Stimulated activated CD8-positive, alpha-beta memory T cell treated with anti-CD3 and anti-CD28 coated beads, Interleukin-12 subunit alpha, Interleukin-12 subunit beta, amount 100 ng/mL, for 1 hour (primary cell): ENCODE results near the gene HELZ.
"Not testable (repeated sequence)": the region's sequence is repeated elsewhere in the genome, so short reads cannot be mapped to it uniquely, and the experiment has no call there.

Source experiments
- DNase-seq: peaks from one replicate; pipeline ENCODE4 v3.0.0-alpha.2; 2020; ENCODE audit warnings: low read depth

HELZ gene, protein sequence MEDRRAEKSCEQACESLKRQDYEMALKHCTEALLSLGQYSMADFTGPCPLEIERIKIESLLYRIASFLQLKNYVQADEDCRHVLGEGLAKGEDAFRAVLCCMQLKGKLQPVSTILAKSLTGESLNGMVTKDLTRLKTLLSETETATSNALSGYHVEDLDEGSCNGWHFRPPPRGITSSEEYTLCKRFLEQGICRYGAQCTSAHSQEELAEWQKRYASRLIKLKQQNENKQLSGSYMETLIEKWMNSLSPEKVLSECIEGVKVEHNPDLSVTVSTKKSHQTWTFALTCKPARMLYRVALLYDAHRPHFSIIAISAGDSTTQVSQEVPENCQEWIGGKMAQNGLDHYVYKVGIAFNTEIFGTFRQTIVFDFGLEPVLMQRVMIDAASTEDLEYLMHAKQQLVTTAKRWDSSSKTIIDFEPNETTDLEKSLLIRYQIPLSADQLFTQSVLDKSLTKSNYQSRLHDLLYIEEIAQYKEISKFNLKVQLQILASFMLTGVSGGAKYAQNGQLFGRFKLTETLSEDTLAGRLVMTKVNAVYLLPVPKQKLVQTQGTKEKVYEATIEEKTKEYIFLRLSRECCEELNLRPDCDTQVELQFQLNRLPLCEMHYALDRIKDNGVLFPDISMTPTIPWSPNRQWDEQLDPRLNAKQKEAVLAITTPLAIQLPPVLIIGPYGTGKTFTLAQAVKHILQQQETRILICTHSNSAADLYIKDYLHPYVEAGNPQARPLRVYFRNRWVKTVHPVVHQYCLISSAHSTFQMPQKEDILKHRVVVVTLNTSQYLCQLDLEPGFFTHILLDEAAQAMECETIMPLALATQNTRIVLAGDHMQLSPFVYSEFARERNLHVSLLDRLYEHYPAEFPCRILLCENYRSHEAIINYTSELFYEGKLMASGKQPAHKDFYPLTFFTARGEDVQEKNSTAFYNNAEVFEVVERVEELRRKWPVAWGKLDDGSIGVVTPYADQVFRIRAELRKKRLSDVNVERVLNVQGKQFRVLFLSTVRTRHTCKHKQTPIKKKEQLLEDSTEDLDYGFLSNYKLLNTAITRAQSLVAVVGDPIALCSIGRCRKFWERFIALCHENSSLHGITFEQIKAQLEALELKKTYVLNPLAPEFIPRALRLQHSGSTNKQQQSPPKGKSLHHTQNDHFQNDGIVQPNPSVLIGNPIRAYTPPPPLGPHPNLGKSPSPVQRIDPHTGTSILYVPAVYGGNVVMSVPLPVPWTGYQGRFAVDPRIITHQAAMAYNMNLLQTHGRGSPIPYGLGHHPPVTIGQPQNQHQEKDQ (N-terminal part only)

DNA sequence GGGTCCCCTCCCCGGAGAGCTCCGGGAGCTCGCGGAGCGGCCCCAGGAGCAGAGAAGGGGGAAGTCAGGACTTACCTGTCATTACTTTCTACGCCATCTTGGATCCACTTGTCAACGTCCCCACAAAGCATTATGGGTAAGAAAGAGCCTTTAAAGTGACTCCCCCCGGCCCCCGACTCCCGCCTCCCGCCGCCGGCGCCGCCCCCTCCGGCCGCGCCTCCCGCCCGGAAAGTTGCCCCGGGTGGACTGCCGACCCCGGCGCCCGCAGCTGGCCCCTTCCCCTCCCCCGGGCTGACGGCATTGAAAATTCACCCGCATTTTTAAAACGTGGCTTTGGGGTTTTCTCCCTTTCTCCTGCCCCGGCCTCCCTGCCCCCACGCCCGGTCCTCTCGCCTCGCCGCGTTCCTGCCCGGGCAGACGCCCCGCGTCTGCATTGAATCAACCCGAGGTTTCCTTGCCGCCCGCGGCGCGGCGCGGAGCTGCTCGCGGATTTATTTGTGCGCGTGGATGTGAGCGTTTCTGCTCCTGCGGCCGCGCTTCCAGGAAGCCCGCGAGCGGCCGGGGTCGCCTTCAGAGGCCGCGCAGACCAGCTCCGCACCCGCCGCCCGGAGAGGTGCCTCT lies at the start of gene HELZ:
Gene HELZ, minus strand, starts transcription at position 124 of the 621 bp plus-strand sequence. CDS start 26,392 bp downstream, outside the sequence.
- peak; percentile 49 for DNase-seq

DNA sequence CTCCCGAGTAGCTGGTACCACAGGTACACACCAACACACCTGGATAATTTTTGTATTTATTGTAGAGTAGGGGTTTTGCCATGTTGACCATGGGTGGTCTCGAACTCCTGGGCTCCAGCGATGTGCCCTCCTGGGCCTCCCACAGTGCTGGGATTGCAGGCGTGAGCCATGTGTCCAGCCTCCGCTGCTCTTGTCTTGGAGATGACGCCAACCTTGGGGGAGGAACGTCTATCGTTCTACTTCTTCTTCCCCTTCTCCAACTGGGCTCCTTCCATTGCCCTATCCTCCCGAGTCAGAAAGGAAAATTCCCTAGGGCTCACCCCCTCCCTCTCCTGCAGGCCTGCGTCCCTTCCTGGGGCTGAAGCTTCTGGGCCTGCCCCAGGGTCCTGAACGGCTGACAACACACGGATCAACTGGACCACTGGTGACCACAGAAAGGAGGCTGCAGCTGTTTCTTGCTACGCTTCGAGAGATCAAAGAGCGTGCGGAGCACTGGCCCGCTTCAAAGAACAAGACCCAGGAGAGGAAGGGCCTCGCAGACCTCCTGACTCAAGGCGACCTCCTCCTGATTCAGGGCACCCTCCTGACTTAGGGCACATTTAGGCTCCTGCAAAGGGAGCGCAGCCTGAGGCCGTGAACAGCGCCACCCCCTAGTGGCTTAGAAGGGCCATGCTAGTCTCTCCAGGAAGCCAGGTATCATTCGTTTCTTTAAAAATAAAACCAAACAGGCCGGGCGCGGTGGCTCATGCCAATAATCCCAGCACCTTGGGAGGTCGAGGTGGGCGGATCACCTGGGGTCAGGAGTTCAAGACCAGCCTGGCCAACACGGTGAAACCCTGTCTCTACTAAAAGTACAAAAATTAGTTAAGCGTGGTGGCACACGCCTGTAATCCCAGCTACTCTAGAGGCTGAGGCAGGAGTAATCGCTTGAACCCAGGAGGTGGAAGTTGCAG lies 48.5 kb upstream of the HELZ start:
- DNase-seq = peak; percentile 52

DNA sequence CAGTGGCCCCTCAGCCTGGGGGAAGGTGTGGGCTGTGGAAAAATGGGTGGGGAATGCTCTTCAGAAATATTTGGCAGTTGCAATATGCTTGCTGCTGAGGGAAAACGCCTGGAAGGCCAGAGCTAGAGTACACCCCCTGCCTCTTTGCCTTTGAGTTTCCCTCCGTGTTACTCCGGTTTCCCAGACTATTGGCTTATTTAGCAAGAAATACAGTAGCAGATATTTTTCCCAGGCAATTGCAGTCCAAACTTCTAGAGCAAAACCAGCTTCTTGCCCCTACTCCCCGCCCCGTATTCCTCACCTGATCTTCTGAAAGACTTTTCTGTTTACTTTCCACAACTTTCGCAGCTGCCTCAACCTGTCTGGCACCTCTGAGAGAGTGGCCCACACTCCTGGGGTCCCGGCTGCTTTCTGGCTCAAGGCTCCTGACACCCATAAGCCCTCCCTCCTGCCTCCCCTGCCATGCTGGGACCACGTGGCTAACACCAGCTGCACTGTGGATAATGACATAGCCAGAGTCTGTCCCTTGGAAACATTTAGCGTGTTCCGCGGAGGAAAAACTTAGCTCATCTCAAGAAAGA lies 45.8 kb upstream of the HELZ start:
- DNase-seq = no peak

DNA sequence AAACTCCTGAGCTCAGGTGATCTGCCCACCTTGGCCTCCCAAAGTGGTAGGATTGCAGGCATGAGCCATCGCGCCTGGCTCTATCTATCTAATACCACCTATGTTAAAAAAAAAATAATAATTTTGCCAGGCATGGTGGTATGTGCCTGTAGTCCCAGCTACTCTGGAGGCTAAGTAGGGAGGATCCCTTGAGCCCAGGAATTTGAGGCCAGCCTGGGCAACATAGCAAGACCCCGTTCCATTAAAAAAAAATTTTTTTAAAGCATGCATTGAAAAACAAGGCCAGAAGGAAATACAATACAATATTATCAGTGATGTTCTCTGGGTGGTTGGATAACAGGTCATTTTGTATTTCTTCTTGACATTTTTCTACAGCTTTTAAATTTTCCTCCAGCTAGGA lies 45.2 kb upstream of the HELZ start:
- no peak for DNase-seq

DNA sequence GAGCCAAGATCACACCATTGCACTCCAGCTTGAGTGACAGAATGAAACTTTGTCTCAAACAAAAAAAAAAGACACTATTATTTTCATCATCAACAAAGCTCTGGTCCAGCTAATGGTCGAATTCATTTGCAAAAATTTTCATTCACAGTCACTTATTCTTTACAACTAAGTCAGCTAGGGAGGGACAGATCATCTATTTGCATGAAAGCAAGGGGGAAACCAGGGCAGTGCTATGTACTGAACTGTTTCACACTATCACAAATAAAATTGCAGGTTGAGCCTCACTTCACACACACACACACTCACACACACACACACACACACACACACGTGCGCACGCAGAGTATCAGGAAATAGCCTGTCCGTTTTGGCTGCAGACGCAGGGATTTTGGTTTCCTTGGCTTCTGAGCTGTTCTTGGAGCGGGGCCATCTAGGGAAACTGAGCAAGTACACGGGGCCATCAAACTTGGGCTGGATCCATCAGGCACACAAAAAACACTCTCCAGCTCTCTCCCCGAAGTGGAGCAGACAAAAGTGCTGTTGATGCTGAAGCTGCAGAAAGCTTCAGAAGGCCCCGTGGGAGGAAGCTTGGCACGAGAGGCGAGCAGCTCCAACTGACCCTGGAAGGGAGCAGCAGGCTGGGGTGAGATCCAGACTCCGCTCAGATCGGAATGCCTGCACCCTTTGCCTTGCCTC lies 44.3 kb upstream of the HELZ start:
- DNase-seq = no peak

DNA sequence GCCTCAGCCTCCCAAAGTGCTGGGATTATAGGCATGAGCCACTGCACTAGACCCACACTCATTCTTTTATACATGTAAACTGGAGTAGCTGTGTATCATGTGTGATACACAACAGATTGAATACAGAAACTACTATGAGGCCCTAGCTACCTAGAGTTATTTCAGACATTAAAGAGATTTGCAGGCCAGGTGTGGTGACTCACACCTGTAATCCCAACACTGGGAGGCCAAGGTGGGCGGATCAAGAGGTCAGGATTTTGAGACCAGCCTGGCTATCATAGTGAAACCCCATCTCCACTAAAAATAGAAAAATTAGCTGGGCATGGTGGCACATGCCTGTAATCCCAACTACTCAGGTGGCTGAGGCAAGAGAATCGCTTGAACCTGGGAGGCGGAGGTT lies 41.8 kb upstream of the HELZ start:
- DNase-seq = not testable (repeated sequence)

DNA sequence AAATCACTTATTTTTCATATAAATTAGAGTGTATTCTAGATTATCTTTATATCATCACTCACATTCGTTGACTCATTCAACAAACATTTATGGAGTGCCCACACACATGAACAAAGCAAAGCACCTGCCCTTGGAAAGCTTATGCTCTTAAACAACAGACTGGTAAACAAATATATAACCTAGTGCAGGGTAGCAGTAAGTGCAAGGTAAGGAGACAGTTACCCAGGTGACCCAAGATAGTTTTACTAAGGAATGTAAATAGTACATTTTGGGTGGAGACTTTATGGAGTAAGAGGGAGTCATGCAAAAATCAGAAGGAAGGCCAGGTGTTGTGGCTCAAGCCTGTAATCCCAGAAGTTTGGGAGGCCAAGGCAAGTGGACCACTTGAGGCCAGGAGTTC lies 40.4 kb upstream of the HELZ start:
- no peak for DNase-seq

DNA sequence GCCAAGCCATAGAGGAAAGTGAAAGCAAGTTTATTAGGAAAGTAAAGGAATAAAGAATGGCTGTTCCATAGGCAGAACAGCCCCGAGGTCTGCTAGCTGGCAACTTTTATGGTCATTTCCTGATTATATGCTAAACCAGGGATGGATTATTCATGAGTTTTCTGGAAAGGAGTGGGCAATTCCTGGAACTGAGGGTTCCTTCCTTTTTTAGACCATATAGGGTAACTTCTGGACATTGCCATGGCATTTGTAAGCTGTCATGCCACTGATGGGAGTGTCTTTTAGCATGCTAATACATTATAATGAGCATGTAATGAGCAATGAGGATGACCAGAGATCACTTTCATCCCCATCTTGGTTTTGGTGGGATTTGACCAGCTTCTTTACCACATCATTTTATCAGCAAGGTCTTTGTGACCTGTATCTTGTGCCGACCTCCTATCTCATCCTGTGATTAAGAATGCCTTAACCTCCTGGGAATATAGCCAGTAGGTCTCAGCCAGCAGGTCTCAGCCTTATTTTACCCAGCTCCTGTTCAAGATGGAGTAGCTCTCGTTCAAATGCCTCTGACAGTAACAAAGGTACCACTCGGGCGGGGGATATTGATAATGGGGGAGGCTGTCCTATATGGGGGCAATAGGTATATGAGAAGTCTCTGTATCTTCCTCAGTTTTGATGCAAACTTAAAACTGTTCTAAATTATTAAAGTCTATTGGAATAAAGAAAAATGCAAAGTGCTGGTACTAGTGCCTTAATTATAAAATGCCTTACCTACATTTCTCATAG lies 38.9 kb upstream of the HELZ start:
- no peak for DNase-seq

DNA sequence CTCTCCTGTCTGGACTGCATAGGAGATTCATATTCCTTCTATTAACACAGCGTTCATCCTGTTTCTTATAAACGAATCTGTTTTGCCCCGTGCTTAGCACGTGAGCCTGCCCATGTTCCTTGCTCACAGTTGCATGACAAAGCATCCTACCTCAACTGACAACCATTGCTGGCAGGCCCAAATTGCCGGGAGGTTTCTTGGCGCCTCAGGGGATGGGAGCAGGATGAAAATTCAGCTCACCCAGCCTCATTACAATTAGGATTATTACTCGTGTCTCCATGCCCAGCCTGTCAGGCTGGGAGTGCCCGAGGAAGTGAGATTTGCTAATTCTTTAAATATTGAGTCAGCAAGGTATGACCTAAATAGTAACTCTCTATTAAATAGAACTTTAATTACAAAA lies 36.7 kb upstream of the HELZ start:
- DNase-seq = no peak

DNA sequence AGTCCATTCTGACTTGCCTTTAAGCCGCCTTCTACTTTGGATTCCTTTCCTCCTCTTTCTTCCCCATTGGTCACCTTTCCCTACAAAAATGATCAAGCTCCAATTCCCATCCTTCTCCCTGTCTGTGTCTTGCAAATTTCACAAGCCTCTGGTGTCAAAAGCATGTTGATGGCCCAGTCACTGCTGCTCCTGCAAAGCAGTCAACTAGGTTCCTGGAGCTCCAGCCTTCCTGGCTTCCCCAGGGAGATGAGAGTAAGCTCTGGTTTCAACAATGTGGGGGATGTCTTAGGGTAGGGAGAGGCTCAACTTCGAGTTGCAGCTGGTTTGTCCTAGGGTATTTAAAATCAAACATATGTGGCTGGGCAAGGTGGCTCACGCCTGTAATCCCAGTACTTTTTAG lies 36.1 kb upstream of the HELZ start:
- DNase-seq = no peak

DNA sequence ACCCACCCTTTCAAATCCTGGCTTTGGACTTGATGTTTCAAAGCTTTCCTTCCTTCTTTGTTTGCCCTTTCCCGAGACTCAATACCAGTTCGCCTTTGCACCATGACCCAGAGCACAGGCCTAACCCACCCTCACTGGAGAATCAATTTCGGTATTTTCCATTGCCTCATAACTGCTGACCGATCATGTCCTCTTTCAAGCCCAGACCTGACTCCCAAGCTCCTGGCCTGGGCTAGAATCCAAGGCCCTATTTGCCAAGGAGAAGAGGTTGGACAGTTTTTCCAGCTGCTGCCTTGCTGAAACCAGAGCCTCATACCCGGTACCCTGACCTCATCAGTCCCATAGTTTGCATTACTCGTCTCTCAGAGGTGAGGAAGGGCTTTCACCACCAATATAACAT lies 35.3 kb upstream of the HELZ start:
- DNase-seq = no peak

DNA sequence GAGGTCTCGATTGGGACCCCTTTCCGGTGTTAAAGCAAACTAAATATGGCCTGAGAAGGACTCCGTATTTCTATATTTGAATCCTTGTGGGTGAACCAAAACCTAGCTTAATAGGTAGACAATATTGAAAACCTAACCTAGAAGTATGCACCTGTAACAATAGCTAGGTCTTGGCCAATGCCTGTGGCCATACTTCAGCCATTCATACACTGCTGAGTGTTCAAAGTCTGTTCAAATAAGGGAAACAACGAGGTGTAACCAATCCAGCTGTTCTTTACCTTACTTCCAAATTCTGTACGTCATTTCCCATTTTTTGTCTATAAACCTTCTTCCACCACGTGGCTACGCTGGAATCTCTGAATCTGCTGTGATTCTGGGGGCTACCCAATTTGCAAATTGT lies 34.1 kb upstream of the HELZ start:
- no peak for DNase-seq

DNA sequence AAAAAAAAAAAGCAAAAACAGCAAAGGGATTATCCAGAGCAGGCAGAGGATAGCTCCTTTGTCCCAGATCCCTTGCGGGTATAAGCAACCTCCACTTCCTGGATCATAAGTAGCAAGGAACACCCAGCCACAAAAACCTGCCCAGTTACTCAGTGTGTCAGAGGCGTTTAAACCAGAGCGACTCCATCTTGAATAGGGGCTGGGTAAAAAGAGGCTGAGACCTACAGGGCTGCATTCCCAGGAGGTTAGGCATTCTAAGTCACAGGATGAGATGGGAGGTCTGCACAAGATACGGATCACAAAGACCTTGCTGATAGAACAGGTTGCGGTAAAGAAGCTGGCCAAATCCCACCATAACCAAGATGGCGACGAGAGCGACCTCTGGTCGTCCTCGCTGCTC lies 33.4 kb upstream of the HELZ start:
- DNase-seq = no peak

DNA sequence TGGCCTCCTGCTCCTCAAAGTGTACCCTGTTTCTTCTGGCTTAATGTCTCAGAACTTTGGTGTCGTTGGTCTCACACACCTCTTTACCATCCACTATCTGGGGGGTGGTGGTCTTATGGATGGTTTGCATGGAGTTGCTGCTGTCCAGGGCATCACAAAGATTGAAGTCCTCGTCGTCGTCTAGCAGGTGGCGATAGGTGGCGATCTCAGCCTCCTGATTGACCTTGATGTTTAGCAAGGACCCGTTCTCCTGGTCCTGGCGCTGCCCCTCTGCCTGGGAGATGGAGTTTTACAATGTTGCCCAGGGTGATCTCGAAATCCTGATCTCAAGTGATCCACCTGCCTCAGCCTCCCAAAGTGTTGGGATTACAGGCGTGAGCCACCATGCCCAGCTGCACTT lies 31.1 kb upstream of the HELZ start:
- no peak for DNase-seq

DNA sequence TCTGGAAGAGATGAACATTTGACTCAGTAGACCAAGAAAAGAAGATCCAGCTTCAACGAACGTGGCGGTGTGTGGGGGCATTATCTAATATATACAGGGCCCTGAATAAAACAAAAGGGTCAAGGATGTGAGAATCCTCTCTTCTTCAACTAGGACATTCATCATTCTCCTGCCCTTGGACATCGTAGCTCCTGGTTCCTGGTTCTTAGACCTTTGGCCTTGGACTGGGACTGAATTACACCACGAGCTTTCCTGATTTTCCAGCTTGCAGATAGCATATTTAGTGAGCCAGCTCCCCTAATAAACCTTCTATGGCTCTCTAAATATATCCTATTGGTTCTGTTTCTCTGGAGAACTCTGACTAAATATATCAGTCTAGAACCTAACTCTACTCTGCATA lies 29.5 kb upstream of the HELZ start:
- DNase-seq = no peak

DNA sequence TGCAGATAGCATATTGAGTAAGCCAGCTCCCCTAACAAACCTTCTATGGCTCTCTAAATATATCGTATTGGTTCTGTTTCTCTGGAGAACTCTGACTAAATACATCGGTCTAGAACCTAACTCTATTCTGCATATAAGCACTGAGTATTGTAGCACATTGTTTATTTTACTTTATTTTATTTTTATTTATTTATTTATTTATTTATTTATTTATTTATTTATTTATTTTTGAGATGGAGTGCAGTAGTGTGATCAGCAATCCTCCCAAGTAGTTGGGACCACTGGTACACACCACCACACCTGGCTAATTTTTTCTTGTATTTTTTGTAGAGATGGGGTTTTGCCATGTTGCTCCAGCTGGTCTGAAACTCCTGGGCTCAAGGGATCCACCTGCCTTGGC lies 28.9 kb upstream of the HELZ start:
- no peak for DNase-seq

DNA sequence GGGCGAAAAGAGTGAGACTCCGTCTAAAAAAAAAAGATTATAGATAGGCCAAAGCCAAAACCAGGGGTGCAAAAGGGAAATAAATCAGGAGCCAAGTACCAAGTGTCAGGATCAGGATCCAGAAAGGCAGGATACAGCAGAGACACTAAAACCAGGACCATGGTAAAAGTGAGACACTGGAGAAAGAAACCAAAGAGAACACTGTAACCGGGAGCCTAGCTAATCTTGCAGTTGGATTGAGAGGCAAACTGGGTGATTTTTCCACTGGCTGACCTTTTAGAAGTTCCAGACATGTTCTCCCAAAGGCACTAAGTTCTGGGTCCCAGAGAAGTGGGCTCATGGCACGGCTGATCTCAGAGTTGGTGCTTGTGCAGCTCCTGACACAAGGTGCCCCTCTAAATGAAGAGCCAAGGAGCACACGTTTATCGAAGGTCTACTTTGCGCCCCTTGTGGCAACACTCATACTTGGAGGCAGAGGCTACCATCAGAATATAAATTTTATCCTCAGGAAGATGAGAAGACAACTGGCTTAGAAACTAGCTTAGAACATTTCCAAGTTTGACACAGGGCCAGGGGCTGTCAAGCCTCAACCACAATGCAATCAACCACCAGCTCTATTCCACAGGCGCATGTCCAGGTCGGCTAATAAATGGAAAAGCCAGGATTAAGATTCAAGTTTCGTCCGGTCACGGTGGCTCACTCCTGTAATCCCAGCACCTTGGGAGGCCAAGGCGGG lies 27.5 kb upstream of the HELZ start:
- no peak for DNase-seq

DNA sequence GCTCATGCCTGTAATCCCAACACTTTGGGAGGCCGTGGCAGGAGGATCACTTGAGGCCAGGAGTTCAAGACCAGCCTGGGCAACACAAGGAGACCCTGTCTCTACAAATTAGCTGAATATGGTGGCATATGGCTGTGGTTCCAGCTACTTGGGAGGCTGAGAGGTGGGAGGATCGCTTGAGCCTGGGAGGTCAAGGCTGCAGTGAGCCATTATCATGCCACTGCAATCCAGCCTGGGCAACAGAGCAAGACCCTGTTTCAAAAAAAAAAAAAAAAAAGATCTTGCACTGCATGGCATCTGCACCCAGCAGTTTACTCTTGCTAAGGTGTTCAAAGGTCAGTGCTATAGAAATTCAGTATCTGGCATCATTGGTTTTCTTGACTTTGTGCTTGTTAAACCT lies 26.2 kb upstream of the HELZ start:
- not testable (repeated sequence) for DNase-seq
